ENCODE results near the gene ACVRL1. TPM values are rescaled to one million over a fixed set of nuclear protein-coding genes. Genes with fewer than 3 reads are reported as not detected.

ACVRL1 gene
- total and polyA plus RNA-seq, 2 donors (not counting 1 experiment from before 2014, with no cell fraction given): not detected

DNA sequence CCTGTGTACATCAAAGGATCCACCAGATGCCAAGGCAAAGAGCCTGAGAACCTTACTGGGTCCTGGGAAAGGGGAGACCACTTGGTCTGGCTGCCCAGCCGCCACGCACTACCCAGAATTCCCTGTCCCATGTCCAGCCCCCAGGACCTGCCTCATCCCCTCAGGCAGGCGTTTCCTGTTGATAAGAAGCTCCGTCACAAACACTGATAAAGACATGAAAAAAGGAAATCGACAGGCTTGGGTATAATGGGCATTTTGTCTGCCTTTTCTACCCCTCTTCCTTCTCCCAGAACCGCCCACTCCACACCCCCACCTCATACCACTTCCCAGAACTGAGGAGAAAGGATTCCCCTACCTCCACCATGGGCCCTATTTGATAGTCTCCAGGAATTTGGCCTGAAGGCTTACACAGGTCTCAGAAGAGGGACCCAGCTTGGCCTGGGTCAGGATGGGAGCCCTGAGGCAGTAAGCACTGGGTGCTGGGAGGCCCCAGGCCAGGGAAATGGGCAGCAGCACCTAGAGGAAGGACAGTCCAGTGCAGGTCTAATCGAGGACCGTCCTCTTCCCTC, 18.8 kb downstream of the ACVRL1 start:
- ChIA-PET CTCF (interaction anchor here (1.2 kb wide), 1 partner anchor 46 kb away, joined by 3 read pairs; no protein-coding TSS in a partner anchor), POLR2A (interaction anchor here (0.6 kb wide), 1 partner anchor 75 kb away, joined by 8 read pairs; no protein-coding TSS in a partner anchor)
- Histone ChIP-seq H3K9me3 (ENCODE audit: control extremely low read depth in 1 of 3, control insufficient read depth in 2 of 3, insufficient read depth in 1 of 3, low read length in 2 of 3) (peaks cover 0 to 4% (median 0%) of the 10 kb centered on the region in 3 donors), H3K27me3 (replicated peaks in 1 of 4; ENCODE audit: control extremely low read depth in 1 of 4, control insufficient read depth in 3 of 4, insufficient read depth in 4 of 4, low read length in 3 of 4) (peaks cover 0 to 4% (median 2%) of the 10 kb centered on the region in 4 experiments), H3K4me2 (replicated peaks; ENCODE audit: low read depth, low read length, poor library complexity, severe bottlenecking) (no peak overlapping the region), H2AFZ (ENCODE audit: insufficient read depth, low read depth, low read length, poor library complexity, severe bottlenecking) (no peak overlapping the region), H3K36me3 (replicated peaks in 1 of 2; ENCODE audit: control extremely low read depth in 1 of 2, control insufficient read depth in 1 of 2, extremely low read depth in 1 of 2, insufficient read depth in 2 of 2, low read length in 1 of 2) (no peaks in the 10 kb centered on the region), H3K4me1 (ENCODE audit: control insufficient read depth in 2 of 2, insufficient read depth in 2 of 2, low read length in 2 of 2) (peaks cover 23 to 31% of the 10 kb centered on the region in 2 donors), H3K79me2 (ENCODE audit: control insufficient read depth, insufficient read depth, low read length) (no peaks in the 10 kb centered on the region), H3K9ac (ENCODE audit: low read length) (no peak overlapping the region), H3K4me3 (ENCODE audit: control extremely low read depth in 1 of 5, extremely low read depth in 1 of 5, insufficient read depth in 1 of 5, low read depth in 2 of 5, low read length in 4 of 5) (no peak overlapping the region), H3K27ac (ENCODE audit: low read length in 2 of 2) (no peak overlapping the region), H4K20me1 (ENCODE audit: control insufficient read depth, insufficient read depth, low read length, poor library complexity, severe bottlenecking) (no peaks in the 10 kb centered on the region)
- 100% methylated on average over 1 of the region's 8 CpGs for WGBS (ENCODE audit: insufficient coverage)
- Mint-ChIP-seq H3K27me3 (peaks cover 3% of the 10 kb centered on the region), H3K27ac (no peak overlapping the region), H3K4me1 (peaks cover 33% of the 10 kb centered on the region), H3K4me3 (no peak overlapping the region), H3K9me3 (ENCODE audit: insufficient read depth) (no peaks in the 10 kb centered on the region)
- no peak for DNase-seq
- no peak for ATAC-seq (ENCODE audit: low read depth)
- intact Hi-C loops (cut with micrococcal nuclease): loop anchor here (1.0 kb wide), 1 partner anchor 54 kb away; no protein-coding TSS in a partner anchor
- TF ChIP-seq EZH2 (IDR thresholded peaks at IDR 0.05; ENCODE audit: borderline replicate concordance, insufficient read depth, low read depth, low read length, poor library complexity, severe bottlenecking): no peak
- TF ChIP-seq, protein P1, sequence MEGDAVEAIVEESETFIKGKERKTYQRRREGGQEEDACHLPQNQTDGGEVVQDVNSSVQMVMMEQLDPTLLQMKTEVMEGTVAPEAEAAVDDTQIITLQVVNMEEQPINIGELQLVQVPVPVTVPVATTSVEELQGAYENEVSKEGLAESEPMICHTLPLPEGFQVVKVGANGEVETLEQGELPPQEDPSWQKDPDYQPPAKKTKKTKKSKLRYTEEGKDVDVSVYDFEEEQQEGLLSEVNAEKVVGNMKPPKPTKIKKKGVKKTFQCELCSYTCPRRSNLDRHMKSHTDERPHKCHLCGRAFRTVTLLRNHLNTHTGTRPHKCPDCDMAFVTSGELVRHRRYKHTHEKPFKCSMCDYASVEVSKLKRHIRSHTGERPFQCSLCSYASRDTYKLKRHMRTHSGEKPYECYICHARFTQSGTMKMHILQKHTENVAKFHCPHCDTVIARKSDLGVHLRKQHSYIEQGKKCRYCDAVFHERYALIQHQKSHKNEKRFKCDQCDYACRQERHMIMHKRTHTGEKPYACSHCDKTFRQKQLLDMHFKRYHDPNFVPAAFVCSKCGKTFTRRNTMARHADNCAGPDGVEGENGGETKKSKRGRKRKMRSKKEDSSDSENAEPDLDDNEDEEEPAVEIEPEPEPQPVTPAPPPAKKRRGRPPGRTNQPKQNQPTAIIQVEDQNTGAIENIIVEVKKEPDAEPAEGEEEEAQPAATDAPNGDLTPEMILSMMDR (IDR thresholded peaks at IDR 0.05): no peak

DNA sequence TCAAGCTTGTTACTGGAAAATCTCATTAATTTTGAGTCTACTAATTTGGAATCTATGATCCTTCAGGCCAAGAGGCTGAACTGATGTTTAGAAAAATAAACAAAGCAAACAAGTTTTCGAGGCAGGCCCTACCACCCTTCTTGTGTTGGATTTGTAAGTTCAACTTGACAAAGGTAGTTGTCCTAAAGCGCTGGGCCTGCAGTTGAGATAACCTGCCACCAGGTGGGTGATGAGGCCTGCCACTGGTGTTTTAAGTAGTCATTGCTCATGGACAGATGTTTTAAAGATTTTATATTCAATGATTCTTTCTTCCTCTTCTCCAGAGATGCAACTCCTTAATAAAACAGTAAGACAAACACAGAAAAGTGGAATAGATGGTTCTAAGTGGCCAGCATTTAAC, 19.4 kb downstream of the ACVRL1 start:
- peaks cover 23 to 31% of the 10 kb centered on the region in 2 donors for H3K4me1 ChIP-seq (ENCODE audit: control insufficient read depth in 2 of 2, insufficient read depth in 2 of 2, low read length in 2 of 2)
- Mint-ChIP-seq H3K27me3 (peaks cover 3% of the 10 kb centered on the region), H3K4me3 (no peak overlapping the region), H3K4me1 (peaks cover 33% of the 10 kb centered on the region), H3K27ac (no peak overlapping the region), H3K9me3 (ENCODE audit: insufficient read depth) (no peaks in the 10 kb centered on the region)
- no peak for TF ChIP-seq EZH2 (IDR thresholded peaks at IDR 0.05; ENCODE audit: borderline replicate concordance, insufficient read depth, low read depth, low read length, poor library complexity, severe bottlenecking)
- TF ChIP-seq, protein P1 (IDR thresholded peaks at IDR 0.05): peak; percentile 60
- ATAC-seq (ENCODE audit: low read depth): no peak
- 100% methylated on average over 2 of the region's 2 CpGs for WGBS (ENCODE audit: insufficient coverage)
- H3K9ac ChIP-seq (ENCODE audit: low read length): no peak overlapping the region
- H3K27me3 ChIP-seq (replicated peaks in 1 of 4; ENCODE audit: control extremely low read depth in 1 of 4, control insufficient read depth in 3 of 4, insufficient read depth in 4 of 4, low read length in 3 of 4): peaks cover 0 to 4% (median 2%) of the 10 kb centered on the region in 4 experiments
- H3K27ac ChIP-seq (ENCODE audit: low read length in 2 of 2): no peak overlapping the region
- H3K79me2 ChIP-seq (ENCODE audit: control insufficient read depth, insufficient read depth, low read length): no peaks in the 10 kb centered on the region
- no peak overlapping the region for H3K4me2 ChIP-seq (replicated peaks; ENCODE audit: low read depth, low read length, poor library complexity, severe bottlenecking)
- peaks cover 0 to 4% (median 0%) of the 10 kb centered on the region in 3 donors for H3K9me3 ChIP-seq (ENCODE audit: control extremely low read depth in 1 of 3, control insufficient read depth in 2 of 3, insufficient read depth in 1 of 3, low read length in 2 of 3)
- ChIA-PET CTCF (interaction anchor here (0.7 to 1.3 kb wide), 4 partner anchors 45 to 66 kb away, joined by 3 to 6 read pairs (median 3); no protein-coding TSS in a partner anchor), POLR2A (no interaction called here)
- no peaks in the 10 kb centered on the region for H3K36me3 ChIP-seq (replicated peaks in 1 of 2; ENCODE audit: control extremely low read depth in 1 of 2, control insufficient read depth in 1 of 2, extremely low read depth in 1 of 2, insufficient read depth in 2 of 2, low read length in 1 of 2)
- no peaks in the 10 kb centered on the region for H4K20me1 ChIP-seq (ENCODE audit: control insufficient read depth, insufficient read depth, low read length, poor library complexity, severe bottlenecking)
- H3K4me3 ChIP-seq (ENCODE audit: control extremely low read depth in 1 of 5, extremely low read depth in 1 of 5, insufficient read depth in 1 of 5, low read depth in 2 of 5, low read length in 4 of 5): no peak overlapping the region
- H2AFZ ChIP-seq (ENCODE audit: insufficient read depth, low read depth, low read length, poor library complexity, severe bottlenecking): no peak overlapping the region
- intact Hi-C loops (cut with micrococcal nuclease): loop anchor here (1.0 kb wide), 1 partner anchor 54 kb away; no protein-coding TSS in a partner anchor
- peak; percentile 46 for DNase-seq

All from B cell (primary cell).